Measurements from ENCODE around the gene PARD3B. TPM values are rescaled to one million over a fixed set of nuclear protein-coding genes. Genes with fewer than 3 reads are reported as not detected.

PARD3B gene
- total RNA-seq, 2 experiments from 2014 or later, result 0.16 TPM; not detected in 1

- H3K9me3 Mint-ChIP-seq (ENCODE audit: low read depth), result peaks cover 6% of the 10 kb centered on the region
- H3K36me3 Mint-ChIP-seq, result no peaks in the 10 kb centered on the region
- no peak overlapping the region for H3K4me3 Mint-ChIP-seq
- no peak for DNase-seq
- ATAC-seq, result no peak
- H3K4me1 Mint-ChIP-seq, result no peaks in the 10 kb centered on the region
- CTCF ChIA-PET, result no interaction called here
- H3K27me3 Mint-ChIP-seq, result no peaks in the 10 kb centered on the region
- no peak overlapping the region for H3K27ac Mint-ChIP-seq
Measured at GRCh38 chr2:205596581-205596980, 1051.3 kb downstream of the PARD3B start.

- CTCF ChIA-PET, result no interaction called here
- no peak for DNase-seq
- no peak for ATAC-seq
- Mint-ChIP-seq H3K36me3 (no peaks in the 10 kb centered on the region), H3K27ac (no peak overlapping the region), H3K27me3 (peaks cover 1% of the 10 kb centered on the region), H3K9me3 (ENCODE audit: low read depth) (peaks cover 2% of the 10 kb centered on the region), H3K4me1 (peaks cover 2% of the 10 kb centered on the region), H3K4me3 (no peak overlapping the region)
Measured at GRCh38 chr2:205605638-205606304, 1060.5 kb downstream of the PARD3B start.

- no peak overlapping the region for H3K27ac Mint-ChIP-seq
- no peak overlapping the region for H3K4me3 Mint-ChIP-seq
- H3K9me3 Mint-ChIP-seq (ENCODE audit: low read depth), result no peaks in the 10 kb centered on the region
- ATAC-seq (no peak), DNase-seq (no peak)
- CTCF ChIA-PET, result interaction anchor here (0.7 kb wide), 1 partner anchor 1275 kb away, joined by 3 read pairs; no protein-coding TSS in a partner anchor
- peaks cover 3% of the 10 kb centered on the region for H3K27me3 Mint-ChIP-seq
- no peaks in the 10 kb centered on the region for H3K36me3 Mint-ChIP-seq
- peaks cover 2% of the 10 kb centered on the region for H3K4me1 Mint-ChIP-seq
Measured at GRCh38 chr2:205607146-205607545, 1061.9 kb downstream of the PARD3B start.

GRCh38 chr2:205609113-205609512, 1063.8 kb downstream of the PARD3B start:
- Mint-ChIP-seq H3K4me1 (peaks cover 12% of the 10 kb centered on the region), H3K4me3 (no peak overlapping the region), H3K27me3 (peaks cover 6% of the 10 kb centered on the region), H3K9me3 (ENCODE audit: low read depth) (no peaks in the 10 kb centered on the region), H3K36me3 (no peaks in the 10 kb centered on the region), H3K27ac (no peak overlapping the region)
- CTCF ChIA-PET, result no interaction called here
- ATAC-seq (no peak), DNase-seq (no peak)

GRCh38 chr2:205610437-205610836, 1065.2 kb downstream of the PARD3B start:
- Mint-ChIP-seq H3K27me3 (peaks cover 6% of the 10 kb centered on the region), H3K27ac (no peak overlapping the region), H3K36me3 (no peaks in the 10 kb centered on the region), H3K4me3 (no peak overlapping the region), H3K4me1 (peaks cover 12% of the 10 kb centered on the region), H3K9me3 (ENCODE audit: low read depth) (no peaks in the 10 kb centered on the region)
- CTCF ChIA-PET, result no interaction called here
- DNase-seq (no peak), ATAC-seq (no peak)

GRCh38 chr2:205612636-205613035, 1067.4 kb downstream of the PARD3B start:
- peaks cover 6% of the 10 kb centered on the region for H3K27me3 Mint-ChIP-seq
- H3K36me3 Mint-ChIP-seq, result no peaks in the 10 kb centered on the region
- no peak overlapping the region for H3K27ac Mint-ChIP-seq
- H3K4me1 Mint-ChIP-seq, result peaks cover 12% of the 10 kb centered on the region
- no peak overlapping the region for H3K4me3 Mint-ChIP-seq
- peak; percentile 60 for ATAC-seq
- CTCF ChIA-PET, result no interaction called here
- no peaks in the 10 kb centered on the region for H3K9me3 Mint-ChIP-seq (ENCODE audit: low read depth)
- DNase-seq, result peak; percentile 50

GRCh38 chr2:205613970-205614559, 1068.8 kb downstream of the PARD3B start:
- no peaks in the 10 kb centered on the region for H3K9me3 Mint-ChIP-seq (ENCODE audit: low read depth)
- H3K4me3 Mint-ChIP-seq, result no peak overlapping the region
- H3K4me1 Mint-ChIP-seq, result peaks cover 12% of the 10 kb centered on the region
- no peak overlapping the region for H3K27ac Mint-ChIP-seq
- CTCF ChIA-PET, result no interaction called here
- H3K27me3 Mint-ChIP-seq, result peaks cover 6% of the 10 kb centered on the region
- no peak for DNase-seq
- no peaks in the 10 kb centered on the region for H3K36me3 Mint-ChIP-seq
- no peak for ATAC-seq

GRCh38 chr2:205614965-205615364, 1069.7 kb downstream of the PARD3B start:
- Mint-ChIP-seq H3K4me1 (peaks cover 10% of the 10 kb centered on the region), H3K27me3 (peaks cover 6% of the 10 kb centered on the region), H3K4me3 (no peak overlapping the region), H3K36me3 (no peaks in the 10 kb centered on the region), H3K27ac (no peak overlapping the region), H3K9me3 (ENCODE audit: low read depth) (no peaks in the 10 kb centered on the region)
- ATAC-seq (no peak), DNase-seq (no peak)
- CTCF ChIA-PET, result no interaction called here

GRCh38 chr2:205617905-205618304, 1072.6 kb downstream of the PARD3B start:
- H3K4me1 Mint-ChIP-seq, result peaks cover 6% of the 10 kb centered on the region

GRCh38 chr2:205619600-205619999, 1074.3 kb downstream of the PARD3B start:
- Mint-ChIP-seq H3K27me3 (no peaks in the 10 kb centered on the region), H3K4me3 (no peak overlapping the region), H3K27ac (no peak overlapping the region), H3K9me3 (ENCODE audit: low read depth) (no peaks in the 10 kb centered on the region), H3K4me1 (no peaks in the 10 kb centered on the region), H3K36me3 (no peaks in the 10 kb centered on the region)
- ATAC-seq (no peak), DNase-seq (no peak)
- CTCF ChIA-PET, result no interaction called here

More at GRCh38 chr2:205617905-205618304, 1072.6 kb downstream of the PARD3B start:
- Mint-ChIP-seq H3K27me3 (peaks cover 3% of the 10 kb centered on the region), H3K9me3 (ENCODE audit: low read depth) (no peaks in the 10 kb centered on the region), H3K36me3 (no peaks in the 10 kb centered on the region), H3K4me3 (no peak overlapping the region), H3K27ac (no peak overlapping the region)
- CTCF ChIA-PET, result no interaction called here
- no peak for DNase-seq
- no peak for ATAC-seq

- no peaks in the 10 kb centered on the region for H3K9me3 Mint-ChIP-seq (ENCODE audit: low read depth)
Measured at GRCh38 chr2:205627085-205627484, 1081.8 kb downstream of the PARD3B start.

GRCh38 chr2:205628422-205628821, 1083.1 kb downstream of the PARD3B start:
- H3K36me3 Mint-ChIP-seq, result no peaks in the 10 kb centered on the region
- no peak overlapping the region for H3K4me3 Mint-ChIP-seq
- H3K4me1 Mint-ChIP-seq, result no peaks in the 10 kb centered on the region
- DNase-seq (no peak), ATAC-seq (no peak)
- no peaks in the 10 kb centered on the region for H3K9me3 Mint-ChIP-seq (ENCODE audit: low read depth)
- no peak overlapping the region for H3K27ac Mint-ChIP-seq
- no peaks in the 10 kb centered on the region for H3K27me3 Mint-ChIP-seq
- CTCF ChIA-PET, result interaction anchor here (1.3 kb wide), 1 partner anchor 47 kb away, joined by 3 read pairs; no protein-coding TSS in a partner anchor

More at GRCh38 chr2:205627085-205627484, 1081.8 kb downstream of the PARD3B start:
- Mint-ChIP-seq H3K27me3 (no peaks in the 10 kb centered on the region), H3K27ac (no peak overlapping the region), H3K36me3 (no peaks in the 10 kb centered on the region), H3K4me3 (no peak overlapping the region), H3K4me1 (no peaks in the 10 kb centered on the region)
- DNase-seq (no peak), ATAC-seq (no peak)
- CTCF ChIA-PET, result interaction anchor here (1.3 kb wide), 1 partner anchor 49 kb away, joined by 3 read pairs; no protein-coding TSS in a partner anchor

GRCh38 chr2:205629091-205629776, 1084.0 kb downstream of the PARD3B start:
- H3K4me1 Mint-ChIP-seq, result no peaks in the 10 kb centered on the region
- H3K9me3 Mint-ChIP-seq (ENCODE audit: low read depth), result no peaks in the 10 kb centered on the region
- DNase-seq, result no peak
- H3K27ac Mint-ChIP-seq, result no peak overlapping the region
- H3K27me3 Mint-ChIP-seq, result no peaks in the 10 kb centered on the region
- no peak overlapping the region for H3K4me3 Mint-ChIP-seq
- no peaks in the 10 kb centered on the region for H3K36me3 Mint-ChIP-seq
- no peak for ATAC-seq
- CTCF ChIA-PET, result no interaction called here

- no peak for DNase-seq
- Mint-ChIP-seq H3K4me3 (no peak overlapping the region), H3K36me3 (no peaks in the 10 kb centered on the region), H3K27me3 (peaks cover 2% of the 10 kb centered on the region), H3K9me3 (ENCODE audit: low read depth) (no peaks in the 10 kb centered on the region), H3K27ac (no peak overlapping the region), H3K4me1 (no peaks in the 10 kb centered on the region)
- ATAC-seq, result no peak
- CTCF ChIA-PET, result no interaction called here
Measured at GRCh38 chr2:205633994-205634393, 1088.7 kb downstream of the PARD3B start.
